ENCODE data around the gene ADISSP.

ADISSP gene

DNA sequence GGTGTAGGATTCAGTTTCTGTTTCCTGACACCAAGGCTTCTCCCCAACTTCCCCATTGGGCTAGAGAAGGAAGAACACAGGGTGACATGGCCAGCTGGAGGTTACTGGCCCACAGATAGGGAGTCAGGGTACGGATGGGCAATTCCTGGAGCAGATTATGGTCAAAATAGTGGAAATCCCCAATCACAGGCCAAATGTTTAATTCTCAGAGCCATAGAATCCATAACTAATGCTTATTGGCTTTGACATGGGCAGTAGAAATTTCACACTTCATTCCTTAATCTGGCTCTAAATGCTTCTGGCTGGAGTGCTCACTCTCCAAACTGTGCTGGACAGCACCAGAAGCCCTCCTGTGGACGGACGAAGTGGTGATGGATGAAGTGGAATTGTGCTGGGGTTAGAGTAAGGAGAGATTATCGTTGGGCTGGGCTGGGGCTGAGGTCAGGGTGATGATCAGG, 56.0 kb downstream of the ADISSP start:
- no peak for DNase-seq

DNA sequence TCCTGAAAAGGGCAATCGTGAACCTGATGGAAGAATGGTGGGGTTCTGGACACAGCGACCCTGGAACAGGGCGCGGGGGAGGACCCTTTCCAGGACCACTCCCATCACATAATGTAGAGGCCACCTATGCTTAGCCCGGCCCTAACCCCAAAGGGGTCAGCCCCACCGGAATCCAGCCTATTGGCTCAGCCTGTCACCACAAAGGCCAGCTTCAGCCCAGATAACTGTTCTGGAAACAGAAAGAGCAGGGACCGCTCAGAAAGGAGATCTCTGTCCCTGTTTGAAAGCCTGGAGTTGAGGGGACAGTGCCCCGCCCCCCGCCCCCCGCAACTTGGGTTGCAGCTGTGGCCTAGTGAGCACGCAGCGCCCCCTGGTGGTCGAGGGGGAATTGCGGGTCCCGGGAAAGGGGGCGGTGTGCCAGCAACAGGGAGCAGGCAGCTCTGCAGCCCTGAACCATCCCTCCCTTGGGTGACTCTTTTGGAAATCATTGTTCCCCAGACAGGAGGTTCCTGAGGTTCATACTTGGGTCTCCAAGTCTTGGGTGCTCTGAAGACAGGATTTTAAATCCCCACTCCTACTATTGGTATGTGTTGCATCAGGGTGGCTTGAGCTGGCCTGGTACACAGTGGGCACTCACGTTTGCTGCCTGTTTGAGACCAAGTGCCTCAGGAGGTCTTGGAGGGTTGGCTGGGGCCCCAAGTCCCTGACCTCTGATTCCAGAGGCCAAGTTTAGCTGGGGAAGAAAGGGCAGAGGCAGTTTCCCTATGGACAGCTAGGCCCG, 56.7 kb downstream of the ADISSP start:
- peak; percentile 24 to 53 for DNase-seq

DNA sequence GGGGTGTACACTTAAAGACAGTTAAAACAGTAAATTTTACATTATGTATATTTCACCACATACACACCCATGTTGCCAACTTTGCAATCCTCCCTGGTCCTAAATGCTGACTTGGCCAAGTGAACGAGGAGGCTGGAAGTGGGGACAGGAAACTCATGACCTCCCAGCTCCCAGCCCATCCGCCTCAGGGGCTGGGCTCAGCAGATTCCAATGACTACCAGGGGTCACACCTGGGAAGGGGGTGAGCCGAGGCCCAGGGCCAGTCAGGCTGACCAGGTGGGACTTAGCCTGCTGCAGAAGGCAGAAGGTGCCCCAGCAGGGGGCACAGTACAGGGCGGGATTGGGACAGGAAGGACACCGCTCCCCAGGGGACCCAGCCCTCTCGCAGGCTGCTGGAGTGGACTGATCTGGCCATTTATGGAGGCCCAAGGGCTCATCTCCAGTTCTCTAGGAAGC, 57.5 kb downstream of the ADISSP start:
- DNase-seq, result peak in 1 of 2 experiments; percentile 18

DNA sequence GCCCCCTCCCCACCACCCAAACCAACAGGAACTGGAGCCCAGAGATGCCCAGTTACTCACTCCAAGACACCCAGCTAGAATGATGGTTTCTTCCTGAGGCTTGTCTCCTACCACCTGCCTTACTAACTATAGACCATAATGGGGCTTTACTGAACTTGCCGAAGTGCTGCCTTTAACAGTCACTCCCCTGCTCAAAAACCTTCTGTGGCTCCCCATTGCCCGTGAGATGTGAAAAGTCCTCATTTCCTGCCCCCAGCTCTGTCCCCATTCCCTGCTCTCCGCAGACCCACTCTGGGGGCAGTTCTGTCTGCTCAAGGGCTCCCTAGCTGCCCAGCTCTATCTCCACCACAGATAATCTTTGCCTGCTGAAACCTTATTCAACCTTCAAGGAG, 60.0 kb downstream of the ADISSP start:
- DNase-seq, result no peak

DNA sequence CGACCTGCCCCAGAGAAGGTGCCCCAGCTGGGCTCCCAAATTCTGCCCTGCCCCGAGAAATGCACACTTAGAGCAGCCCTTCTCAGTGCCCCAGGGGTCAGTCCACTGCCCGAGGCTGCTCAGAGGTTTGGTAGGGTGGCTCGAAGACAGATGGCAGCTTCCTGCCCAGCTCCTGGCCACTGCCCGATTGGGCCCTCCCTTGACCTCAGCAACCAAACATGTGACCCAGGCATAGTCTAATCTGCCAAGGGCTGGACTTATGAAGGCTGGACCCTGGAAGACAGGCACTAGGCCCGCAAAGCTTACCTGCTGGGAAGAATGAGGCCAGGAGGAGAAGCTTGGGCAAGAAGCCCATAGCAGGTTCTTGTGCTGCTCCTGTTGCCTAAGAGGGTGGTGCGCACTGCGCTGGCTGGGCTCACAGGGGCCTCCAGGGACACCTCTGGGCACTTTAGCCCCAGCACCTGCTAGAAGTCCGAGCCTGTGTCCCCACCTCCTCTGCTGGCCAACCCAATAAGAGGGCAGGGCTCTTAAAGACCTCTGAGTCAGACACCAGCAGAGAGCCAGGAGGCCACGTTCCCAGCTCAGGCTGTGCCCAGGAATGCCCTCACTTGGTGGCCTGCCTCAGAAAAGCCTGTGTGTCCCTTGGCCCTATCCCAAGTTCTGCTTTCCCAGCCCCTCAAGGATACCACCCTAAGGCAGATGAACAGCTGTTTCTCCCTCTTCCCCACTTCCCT, 60.6 kb downstream of the ADISSP start:
- no peak for DNase-seq

DNA sequence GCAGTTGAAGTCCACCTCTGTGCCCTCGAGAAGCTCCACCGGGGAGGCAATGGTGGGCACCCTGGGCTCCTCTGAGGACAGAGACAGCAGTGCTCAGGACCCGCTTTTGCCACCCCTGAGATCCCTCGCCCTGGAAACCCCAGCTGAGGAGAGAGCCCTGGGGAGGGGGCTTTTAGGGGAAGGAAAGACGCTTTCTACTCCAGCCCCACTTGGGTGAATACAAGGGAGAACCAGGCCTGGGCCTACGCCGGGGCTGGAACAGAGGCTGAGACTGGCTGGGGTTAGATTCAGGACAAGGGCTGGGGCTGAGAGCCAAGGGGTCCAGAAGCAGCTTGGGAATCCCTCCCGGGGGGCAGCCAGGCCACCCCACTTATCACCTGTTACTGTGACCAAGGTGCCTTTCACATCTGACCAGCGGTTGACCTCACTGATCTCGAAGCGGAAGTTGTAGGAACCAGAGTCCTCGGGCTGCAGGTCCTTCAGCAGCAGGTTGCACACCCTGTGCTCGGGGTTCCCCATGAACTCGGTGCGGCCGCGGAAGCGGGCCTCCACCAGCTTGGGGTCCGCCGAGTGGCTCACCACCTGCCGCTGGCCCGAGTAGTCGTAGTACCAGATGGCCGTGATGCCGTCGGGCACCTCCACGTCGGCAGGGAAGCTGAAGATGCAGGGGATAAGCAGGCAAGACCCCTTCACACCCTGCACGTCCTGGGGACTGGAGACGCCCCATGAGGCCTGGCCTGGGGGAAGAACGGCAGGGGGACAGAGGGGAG, 61.4 kb downstream of the ADISSP start:
- peak in 1 of 2 experiments; percentile 31 for DNase-seq

DNA sequence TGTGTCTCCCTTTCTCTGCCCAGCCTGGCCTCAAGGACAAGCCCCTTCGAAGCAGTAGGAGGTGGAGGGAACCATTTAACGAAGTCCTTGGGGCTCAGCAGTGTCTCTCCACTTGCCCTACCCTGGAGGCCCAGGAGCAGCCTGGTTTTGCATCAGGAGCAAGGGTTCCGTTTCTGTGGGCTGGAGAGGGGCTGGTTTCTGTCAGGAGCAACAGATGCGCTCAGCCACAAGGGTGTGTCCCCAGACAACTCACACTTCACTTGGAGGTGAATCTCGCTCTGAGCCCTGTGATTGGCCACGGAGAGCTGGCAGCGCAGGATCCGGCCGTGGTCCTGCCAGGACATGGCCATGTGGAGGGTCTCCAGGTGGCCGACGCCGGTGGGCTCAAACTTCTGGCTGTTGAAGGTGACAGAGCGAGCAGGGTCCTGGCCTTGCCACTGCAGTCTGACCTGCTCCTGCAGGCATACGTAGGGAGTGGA, 62.0 kb downstream of the ADISSP start:
- DNase-seq, result no peak

DNA sequence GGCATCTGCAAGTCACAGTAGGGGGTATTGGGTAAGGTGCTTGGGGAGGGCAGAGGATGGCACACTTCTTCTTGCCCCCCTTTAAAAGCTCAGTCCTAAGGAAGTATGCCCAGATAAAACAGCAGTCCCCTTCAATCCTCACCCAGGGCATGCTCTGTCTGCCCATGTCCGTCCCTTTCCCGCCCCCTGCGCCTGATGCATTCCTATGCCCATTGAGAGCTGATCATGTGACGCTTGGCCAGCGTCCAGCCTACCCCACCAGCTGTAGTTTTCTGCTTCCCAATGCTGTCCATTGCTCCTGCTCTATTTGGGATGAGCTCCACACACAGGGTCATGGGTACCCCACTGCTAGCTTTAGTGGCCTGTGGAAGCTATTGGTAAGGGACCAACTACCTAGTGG, 63.5 kb downstream of the ADISSP start:
- DNase-seq, result no peak

Data from NCI-H524 (cell line).